Kidney (tissue), 14 donors: ENCODE measurements around the gene PHLDB3. TPM values are rescaled to one million over a fixed set of nuclear protein-coding genes. Genes with fewer than 3 reads are reported as not detected.

Source experiments
- DNase-seq, 5 donors: peaks; one replicate each; pipeline ENCODE4 v3.0.0-alpha.2; 2013 to 2020
- FAIRE-seq: peaks from 2 replicates; lab custom pipeline; 2012; peaks lifted over from hg19 to GRCh38; lab: Jason Lieb, UNC
- H3K27ac ChIP-seq, 2 donors: one replicate each; pipeline ENCODE4 v1.7.0; 2013; ENCODE audit warnings: low read depth in 2 of 2, low read length in 2 of 2, inconsistent platforms in 1 of 2
- H3K27me3 ChIP-seq: one replicate; pipeline ENCODE4 v1.7.1; 2013; ENCODE audit warnings: low read length, inconsistent platforms; ENCODE audit not compliant: control insufficient read depth, insufficient read depth
- H3K36me3 ChIP-seq, 3 donors: one replicate each; pipeline versions ENCODE4 v1.7.0 to v1.7.1; 2013; ENCODE audit warnings: low read length in 3 of 3, control low read depth in 1 of 3, inconsistent platforms in 1 of 3; ENCODE audit not compliant: insufficient read depth in 3 of 3, control insufficient read depth in 2 of 3
- H3K4me1 ChIP-seq, 3 donors: one replicate each; pipeline versions ENCODE4 v1.7.0 to v1.7.1; 2013; ENCODE audit warnings: low read length in 3 of 3, inconsistent platforms in 1 of 3, low read depth in 1 of 3; ENCODE audit not compliant: control insufficient read depth in 2 of 3, insufficient read depth in 2 of 3
- H3K4me3 ChIP-seq, 3 donors: one replicate each; pipeline versions ENCODE4 v1.7.0 to v1.8.1; 2013; ENCODE audit warnings: low read length in 3 of 3, control low read depth in 1 of 3, inconsistent platforms in 1 of 3
- H3K9ac ChIP-seq, 3 donors: one replicate each; pipeline versions ENCODE4 v1.7.0 to v1.7.1; 2013; ENCODE audit warnings: low read length in 3 of 3, control low read depth in 1 of 3, inconsistent platforms in 1 of 3
- H3K9me3 ChIP-seq, 3 donors: one replicate each; pipeline versions ENCODE4 v1.7.0 to v1.7.1; 2013; ENCODE audit warnings: low read length in 3 of 3, control low read depth in 1 of 3, inconsistent platforms in 1 of 3; ENCODE audit not compliant: control insufficient read depth in 2 of 3, insufficient read depth in 1 of 3
- CTCF ChIP-seq: IDR thresholded peaks from 3 replicates; pipeline ENCODE4 v1.5.1; 2012; ENCODE audit warnings: mild to moderate bottlenecking, moderate library complexity, borderline replicate concordance; ENCODE audit not compliant: insufficient read depth; ENCODE audit errors: extremely low read depth
- intact Hi-C: fragments of 100-400 bp; cut with DNase I; formaldehyde crosslinking; loops from one replicate; pipeline ENCODE4 v1.11.1; 2022
- polyA plus RNA-seq: library from polyadenylated mRNA; stranded (reverse); fragments of 350-450 nt; fragmentation: Illumina TruSeq; extraction: RNeasy Lipid Tissue Mini Kit (QIAGEN cat#74804); gene quantifications from one replicate; pipeline ENCODE4 v1.2.3, GENCODE V29; 2014; ENCODE audit warnings: low read depth, low replicate concordance; ENCODE audit not compliant: insufficient read depth
- total RNA-seq: library from RNA; stranded (reverse); fragmentation: NEBNext Ultra II Directional; extraction: Animal tissue kit (Norgen Biotek cat#: 25700); gene quantifications from one replicate; pipeline ENCODE4 v1.2.1, GENCODE V29; 2021
- donor health status: control.
- donor health status: control.
- donor health status: control.
- donor health status: control.
- donor health status: control.
- donor health status: DM: yes; HTN: yes; CAD: no.
- donor health status: Normal renal cell carcinoma (clear cell type).

Gene PHLDB3
- total and polyA plus RNA-seq, 2 donors from 2014 or later: 8.2 to 10.8 TPM

GRCh38 chr19:43532962-43533545 is 28.5 kb upstream of the PHLDB3 start, which contains the start of gene ZNF575:
ZNF575 (plus strand) TSS chr19:43533188; CDS start chr19:43534423, 1,235 bp downstream.
- no peak for TF ChIP-seq CTCF
- intact Hi-C loops: no loop called here
- Histone ChIP-seq H3K27me3 (no peaks in the 10 kb centered on the region), H3K4me3 (peak within 1 kb of the TSS; percentile 76 to 90 (median 89)), H3K27ac (peak within 1 kb of the TSS; percentile 94 to 99), H3K4me1 (peaks cover 0 to 17% (median 13%) of the 10 kb centered on the region in 3 donors), H3K36me3 (no peaks in the 10 kb centered on the region), H3K9me3 (no peaks in the 10 kb centered on the region), H3K9ac (peak within 1 kb of the TSS; percentile 70 to 88 (median 73))
- peak; percentile 97 to 99 (median 99) for DNase-seq
- no peak for FAIRE-seq

- H3K4me3 ChIP-seq: peak overlapping the region; percentile 61 to 90 (median 89)
- H3K4me1 ChIP-seq: peaks cover 0 to 17% (median 13%) of the 10 kb centered on the region in 3 donors
- DNase-seq (peak in 1 of 5 donors; percentile 86), FAIRE-seq (no peak)
- no peaks in the 10 kb centered on the region for H3K27me3 ChIP-seq
- no peaks in the 10 kb centered on the region for H3K9me3 ChIP-seq
- no peaks in the 10 kb centered on the region for H3K36me3 ChIP-seq
- no peak for TF ChIP-seq CTCF
- peak overlapping the region in 2 of 3 donors; percentile 73 to 88 for H3K9ac ChIP-seq
- intact Hi-C loops: no loop called here
- H3K27ac ChIP-seq: peak overlapping the region; percentile 94 to 99
Measured at GRCh38 chr19:43532571-43532961, 28.0 kb upstream of the PHLDB3 start.

- peak; percentile 58 to 83 (median 79) for DNase-seq
- Histone ChIP-seq H3K27ac (peak overlapping the region in 1 of 2 donors; percentile 24), H3K9ac (no peak overlapping the region), H3K36me3 (no peaks in the 10 kb centered on the region), H3K4me3 (no peak overlapping the region), H3K4me1 (peaks cover 0 to 19% (median 16%) of the 10 kb centered on the region in 3 donors), H3K9me3 (no peaks in the 10 kb centered on the region), H3K27me3 (no peaks in the 10 kb centered on the region)
- intact Hi-C loops: no loop called here
- TF ChIP-seq CTCF: no peak
- FAIRE-seq: no peak
Measured at GRCh38 chr19:43527860-43528622, 23.5 kb upstream of the PHLDB3 start.
